PC-9 (cell line): ENCODE measurements around the gene XRCC4. TPM values are rescaled to one million over a fixed set of nuclear protein-coding genes. Genes with fewer than 3 reads are reported as not detected.

Experiments used
- BruUV-seq: library from RNA; stranded (reverse); fragments of 400-500 nt; replicated peaks from 2 replicates; lab custom pipeline; 2021; lab: Mats Ljungman, UMichigan
- CTCF ChIA-PET: fragments of 300-600 bp; sonication (Branson Sonifier 250); formaldehyde crosslinking; loops from one replicate; lab custom pipeline; 2022; ENCODE audit warnings: antibody characterized with exemption; lab: Charles Lee
- POLR2A ChIA-PET: fragments of 300-600 bp; sonication (Branson Sonifier 250); formaldehyde crosslinking; loops from one replicate; lab custom pipeline; 2022; ENCODE audit warnings: antibody characterized with exemption; ENCODE audit not compliant: unreplicated experiment; lab: Charles Lee
- DNase-seq, 2 experiments: peaks; one replicate each; pipeline versions ENCODE4 v3.0.0 to v3.0.0-alpha.2; 2015 to 2022; ENCODE audit warnings: mixed read lengths in 1 of 2
- H2AFZ ChIP-seq: fragments of 200-600 bp; sonication (generic); 2 replicates; pipeline ENCODE4 v1.8.1; 2017; ENCODE audit warnings: antibody characterized with exemption
- H3F3A ChIP-seq: fragments of 200-600 bp; sonication (generic); 2 replicates; pipeline ENCODE4 v1.8.1; 2017; ENCODE audit warnings: antibody characterized with exemption, mild to moderate bottlenecking, low read depth; ENCODE audit not compliant: insufficient read depth
- H3K27ac ChIP-seq: fragments of 200-600 bp; sonication (generic); 2 replicates; pipeline ENCODE4 v1.6.1; 2016; ENCODE audit warnings: mixed run types
- H3K27me3 ChIP-seq: fragments of 200-600 bp; sonication (generic); 2 replicates; pipeline ENCODE4 v1.6.1; 2016; ENCODE audit warnings: low read depth, mixed run types; ENCODE audit not compliant: insufficient read depth
- H3K36me3 ChIP-seq: fragments of 200-600 bp; sonication (generic); 2 replicates; pipeline ENCODE4 v1.6.1; 2016; ENCODE audit warnings: low read depth, mixed run types
- H3K4me1 ChIP-seq: fragments of 200-600 bp; sonication (generic); replicated peaks from 2 replicates; pipeline ENCODE4 v1.6.1; 2016; ENCODE audit warnings: mixed run types; ENCODE audit not compliant: insufficient read depth
- H3K4me2 ChIP-seq: fragments of 200-600 bp; sonication (generic); 2 replicates; pipeline ENCODE4 v1.6.1; 2017; ENCODE audit warnings: mixed run types
- H3K4me3 ChIP-seq: fragments of 200-600 bp; sonication (generic); 2 replicates; pipeline ENCODE4 v1.6.1; 2016; ENCODE audit warnings: mixed run types
- H3K79me2 ChIP-seq: fragments of 200-600 bp; sonication (generic); 2 replicates; pipeline ENCODE4 v1.6.1; 2017; ENCODE audit warnings: low read depth, mixed run types
- H3K9me2 ChIP-seq: fragments of 200-600 bp; sonication (generic); 2 replicates; pipeline ENCODE4 v1.8.1; 2017; ENCODE audit warnings: mild to moderate bottlenecking; ENCODE audit not compliant: insufficient read depth
- H3K9me3 ChIP-seq: fragments of 200-600 bp; sonication (generic); 2 replicates; pipeline ENCODE4 v1.8.1; 2016; ENCODE audit warnings: low read depth; ENCODE audit not compliant: insufficient read depth
- H4K20me1 ChIP-seq: fragments of 200-600 bp; sonication (generic); 2 replicates; pipeline ENCODE4 v1.8.1; 2017; ENCODE audit not compliant: insufficient read depth
- EZH2 ChIP-seq: fragments of 200-600 bp; sonication (generic); IDR thresholded peaks from 2 replicates; pipeline ENCODE4 v1.8.0; 2017; ENCODE audit warnings: antibody characterized with exemption, low read depth
- intact Hi-C: fragments of 100-400 bp; cut with micrococcal nuclease; formaldehyde crosslinking; loops from one replicate; pipeline ENCODE4 v1.10.0; 2022; ENCODE audit not compliant: unreplicated experiment
- total RNA-seq: library from RNA; stranded (reverse); gene quantifications from 2 replicates; pipeline ENCODE4 v1.2.3, GENCODE V29; 2021
- TF ChIP-seq, protein P1 (sequence below): fragments of 200-600 bp; sonication (generic); conservative IDR thresholded peaks from 2 replicates; pipeline ENCODE4 v1.6.1; 2017; ENCODE audit warnings: mixed run types, antibody characterized with exemption, mild to moderate bottlenecking, moderate library complexity

XRCC4 gene
- total RNA-seq, 1 experiment from 2014 or later = 12.2 TPM

GRCh38 chr5:83124593-83124992 lies 47.2 kb downstream of the XRCC4 start:
- peak in 1 of 2 experiments; percentile 50 for DNase-seq
- H3K4me3 ChIP-seq = no peak overlapping the region
- H4K20me1 ChIP-seq = no peaks in the 10 kb centered on the region
- no peaks in the 10 kb centered on the region for H3F3A ChIP-seq
- peaks cover 11% of the 10 kb centered on the region for H3K4me1 ChIP-seq
- no peaks in the 10 kb centered on the region for H3K36me3 ChIP-seq
- ChIA-PET CTCF (no interaction called here), POLR2A (no interaction called here)
- BruUV-seq = no TSS peak
- TF ChIP-seq, protein P1, sequence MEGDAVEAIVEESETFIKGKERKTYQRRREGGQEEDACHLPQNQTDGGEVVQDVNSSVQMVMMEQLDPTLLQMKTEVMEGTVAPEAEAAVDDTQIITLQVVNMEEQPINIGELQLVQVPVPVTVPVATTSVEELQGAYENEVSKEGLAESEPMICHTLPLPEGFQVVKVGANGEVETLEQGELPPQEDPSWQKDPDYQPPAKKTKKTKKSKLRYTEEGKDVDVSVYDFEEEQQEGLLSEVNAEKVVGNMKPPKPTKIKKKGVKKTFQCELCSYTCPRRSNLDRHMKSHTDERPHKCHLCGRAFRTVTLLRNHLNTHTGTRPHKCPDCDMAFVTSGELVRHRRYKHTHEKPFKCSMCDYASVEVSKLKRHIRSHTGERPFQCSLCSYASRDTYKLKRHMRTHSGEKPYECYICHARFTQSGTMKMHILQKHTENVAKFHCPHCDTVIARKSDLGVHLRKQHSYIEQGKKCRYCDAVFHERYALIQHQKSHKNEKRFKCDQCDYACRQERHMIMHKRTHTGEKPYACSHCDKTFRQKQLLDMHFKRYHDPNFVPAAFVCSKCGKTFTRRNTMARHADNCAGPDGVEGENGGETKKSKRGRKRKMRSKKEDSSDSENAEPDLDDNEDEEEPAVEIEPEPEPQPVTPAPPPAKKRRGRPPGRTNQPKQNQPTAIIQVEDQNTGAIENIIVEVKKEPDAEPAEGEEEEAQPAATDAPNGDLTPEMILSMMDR = no peak
- TF ChIP-seq EZH2 = no peak
- intact Hi-C loops = no loop called here
- no peak overlapping the region for H2AFZ ChIP-seq
- H3K4me2 ChIP-seq = 0 out of 2 replicates have a peak overlapping the region, but pooled peaks have one; percentile 17
- H3K27me3 ChIP-seq = no peaks in the 10 kb centered on the region
- no peaks in the 10 kb centered on the region for H3K79me2 ChIP-seq
- no peaks in the 10 kb centered on the region; the same call in 1 of the 2 replicates for H3K9me2 ChIP-seq
- no peak overlapping the region for H3K27ac ChIP-seq
- H3K9me3 ChIP-seq = 0 out of 2 replicates have a peak, but pooled peaks cover 3% of the 10 kb centered on the region

- H2AFZ ChIP-seq = no peak overlapping the region
- H3K27ac ChIP-seq = no peak overlapping the region
- TF ChIP-seq, protein P1 = no peak
- TF ChIP-seq EZH2 = no peak
- no peaks in the 10 kb centered on the region for H3F3A ChIP-seq
- no peaks in the 10 kb centered on the region for H4K20me1 ChIP-seq
- H3K4me3 ChIP-seq = no peak overlapping the region
- H3K79me2 ChIP-seq = no peaks in the 10 kb centered on the region
- intact Hi-C loops = no loop called here
- H3K27me3 ChIP-seq = no peaks in the 10 kb centered on the region
- H3K9me3 ChIP-seq = 0 out of 2 replicates have a peak, but pooled peaks cover 3% of the 10 kb centered on the region
- H3K4me1 ChIP-seq = peaks cover 11% of the 10 kb centered on the region
- H3K36me3 ChIP-seq = no peaks in the 10 kb centered on the region
- POLR2A ChIA-PET = no interaction called here
- no peak for DNase-seq
- no peak overlapping the region for H3K4me2 ChIP-seq
- no peaks in the 10 kb centered on the region; the same call in 1 of the 2 replicates for H3K9me2 ChIP-seq
- CTCF ChIA-PET = no interaction called here
- no TSS peak for BruUV-seq
Observed at GRCh38 chr5:83125560-83125959, 48.2 kb downstream of the XRCC4 start.

DNA sequence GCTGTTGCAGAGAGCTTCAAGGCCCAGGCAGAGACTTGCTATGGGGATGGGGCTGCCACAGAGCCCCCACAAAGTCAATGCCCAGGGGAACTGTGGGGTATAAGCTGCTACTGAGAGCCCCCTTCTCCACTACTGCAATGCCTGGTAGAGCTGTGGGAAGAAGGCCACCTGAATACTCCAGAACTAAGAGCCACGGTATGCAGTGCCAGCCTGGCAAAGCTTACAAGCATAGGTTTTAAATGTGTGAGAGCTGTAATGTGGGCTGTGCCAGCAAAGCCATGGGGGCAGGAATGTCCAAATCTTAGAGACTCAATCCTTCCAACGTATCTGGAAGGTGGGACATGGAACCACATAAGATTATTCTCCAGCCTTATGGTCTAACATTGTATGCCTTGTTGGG lies 49.2 kb downstream of the XRCC4 start:
- no peak overlapping the region for H3K4me2 ChIP-seq
- no peak for DNase-seq
- no peak overlapping the region for H2AFZ ChIP-seq
- H3K4me3 ChIP-seq = no peak overlapping the region
- no TSS peak for BruUV-seq
- no peaks in the 10 kb centered on the region for H3K36me3 ChIP-seq
- H3K9me2 ChIP-seq = no peaks in the 10 kb centered on the region; the same call in 1 of the 2 replicates
- no peaks in the 10 kb centered on the region for H3F3A ChIP-seq
- H3K27me3 ChIP-seq = no peaks in the 10 kb centered on the region
- H4K20me1 ChIP-seq = no peaks in the 10 kb centered on the region
- H3K9me3 ChIP-seq = 0 out of 2 replicates have a peak, but pooled peaks cover 3% of the 10 kb centered on the region
- CTCF ChIA-PET = no interaction called here
- no peaks in the 10 kb centered on the region for H3K79me2 ChIP-seq
- no peak overlapping the region for H3K27ac ChIP-seq
- H3K4me1 ChIP-seq = peaks cover 11% of the 10 kb centered on the region
- POLR2A ChIA-PET = no interaction called here
- intact Hi-C loops = no loop called here
- TF ChIP-seq EZH2 = no peak
- TF ChIP-seq, protein P1 = no peak
